GM18951 (cell line): ENCODE results near the gene ABHD14A.
"Not testable (repeated sequence)": the region's sequence is repeated elsewhere in the genome, so short reads cannot be mapped to it uniquely, and the experiment has no call there.

Experiments used
- POLR2A ChIP-seq: IDR thresholded peaks from 4 replicates; pipeline ENCODE4 v1.6.1; 2011; ENCODE audit warnings: mild to moderate bottlenecking; ENCODE audit not compliant: insufficient read length, insufficient read depth; ENCODE audit errors: extremely low read depth
- in situ Hi-C: fragments of 300-500 bp; cut with MboI; formaldehyde crosslinking; loops from one replicate; pipeline ENCODE4 v1.12.0; 2022; ENCODE audit warnings: low sequenced_read_pairs, mixed read lengths, inconsistent platforms; ENCODE audit not compliant: unreplicated experiment

ABHD14A gene

GRCh38 chr3:51974963-51975851, at the start of gene ABHD14A:
TSS of gene ABHD14A (plus strand) at chr3:51975064. CDS start at chr3:51975136, 72 bp downstream.
- TF ChIP-seq POLR2A: peak; percentile 93
- in situ Hi-C loops: no loop called here

- in situ Hi-C loops: no loop called here
- no peak for TF ChIP-seq POLR2A
These were observed 47.5 kb upstream of the ABHD14A start for GRCh38 chr3:51927061-51927977.

- in situ Hi-C loops: no loop called here
- TF ChIP-seq POLR2A: no peak
These were observed 46.4 kb upstream of the ABHD14A start for GRCh38 chr3:51928438-51928837.

- in situ Hi-C loops: not testable (repeated sequence)
These were observed 45.9 kb upstream of the ABHD14A start for GRCh38 chr3:51928981-51929380.

- no peak for TF ChIP-seq POLR2A
- in situ Hi-C loops: no loop called here
These were observed 45.4 kb upstream of the ABHD14A start for GRCh38 chr3:51929420-51930003.

GRCh38 chr3:51930439-51930838, 44.4 kb upstream of the ABHD14A start:
- TF ChIP-seq POLR2A: no peak
- in situ Hi-C loops: no loop called here

GRCh38 chr3:51931756-51932155, 43.1 kb upstream of the ABHD14A start:
- in situ Hi-C loops: no loop called here
- no peak for TF ChIP-seq POLR2A

- TF ChIP-seq POLR2A: no peak
- in situ Hi-C loops: no loop called here
These were observed 42.1 kb upstream of the ABHD14A start for GRCh38 chr3:51932471-51933370.

GRCh38 chr3:51933471-51934138, 41.3 kb upstream of the ABHD14A start:
- in situ Hi-C loops: no loop called here

GRCh38 chr3:51934139-51934850, 40.6 kb upstream of the ABHD14A start:
- in situ Hi-C loops: no loop called here
- no peak for TF ChIP-seq POLR2A

More at GRCh38 chr3:51933471-51934138, 41.3 kb upstream of the ABHD14A start:
- TF ChIP-seq POLR2A: no peak
